Activated CD4-positive, alpha-beta T cell treated with anti-CD3 and anti-CD28 coated beads, Interleukin-10, Interleukin-2, amounts not matched to agents 100 ng/mL and 50 ng/mL, durations not matched to agents 16 hours and 8 hours (primary cell): ENCODE measurements around the gene PLAC1.
A peak's percentile ranks its signal among the peaks of the same experiment; 100 is the strongest.

ENCODE experiments used
- DNase-seq: peaks from one replicate; pipeline ENCODE4 v3.0.0-alpha.2; 2020

PLAC1 gene

GRCh38 chrX:134628663-134629062 lies 29.6 kb downstream of the PLAC1 start:
- DNase-seq = no peak

GRCh38 chrX:134626434-134626833 lies 31.8 kb downstream of the PLAC1 start:
- DNase-seq = no peak

- DNase-seq = peak; percentile 38
Measured at GRCh38 chrX:134625315-134625718, 33.0 kb downstream of the PLAC1 start.

GRCh38 chrX:134624046-134624430 lies 34.2 kb downstream of the PLAC1 start:
- no peak for DNase-seq

GRCh38 chrX:134623293-134624045 lies 34.8 kb downstream of the PLAC1 start:
- DNase-seq = no peak

GRCh38 chrX:134622813-134623185 lies 35.5 kb downstream of the PLAC1 start:
- DNase-seq = no peak

GRCh38 chrX:134622056-134622812 lies 36.0 kb downstream of the PLAC1 start:
- DNase-seq = peak; percentile 80

- DNase-seq = no peak
Measured at GRCh38 chrX:134619838-134620237, 38.4 kb downstream of the PLAC1 start.

- DNase-seq = no peak
Measured at GRCh38 chrX:134613396-134613795, 44.9 kb downstream of the PLAC1 start.

GRCh38 chrX:134608153-134608552 lies 50.1 kb downstream of the PLAC1 start:
- DNase-seq = no peak

GRCh38 chrX:134607523-134607922 lies 50.7 kb downstream of the PLAC1 start:
- DNase-seq = no peak

- no peak for DNase-seq
Measured at GRCh38 chrX:134604701-134605311, 53.5 kb downstream of the PLAC1 start.

- DNase-seq = no peak
Measured at GRCh38 chrX:134603806-134604700, 54.2 kb downstream of the PLAC1 start.

GRCh38 chrX:134602410-134602809 lies 55.9 kb downstream of the PLAC1 start:
- DNase-seq = no peak

- DNase-seq = no peak
Measured at GRCh38 chrX:134601240-134601765, 57.0 kb downstream of the PLAC1 start.

- DNase-seq = peak; percentile 15
Measured at GRCh38 chrX:134600714-134601113, 57.6 kb downstream of the PLAC1 start.

- DNase-seq = peak; percentile 78
Measured at GRCh38 chrX:134599184-134599914, 58.9 kb downstream of the PLAC1 start.

- no peak for DNase-seq
Measured at GRCh38 chrX:134592303-134592702, 66.0 kb downstream of the PLAC1 start.

- no peak for DNase-seq
Measured at GRCh38 chrX:134591502-134591901, 66.8 kb downstream of the PLAC1 start.

- no peak for DNase-seq
Measured at GRCh38 chrX:134588806-134589205, 69.5 kb downstream of the PLAC1 start.

- no peak for DNase-seq
Measured at GRCh38 chrX:134580907-134581306, 77.4 kb downstream of the PLAC1 start.

- no peak for DNase-seq
Measured at GRCh38 chrX:134573683-134574035, 84.6 kb downstream of the PLAC1 start.
